GM18498 (cell line): ENCODE data around the gene CD274.
"Not testable (repeated sequence)": the region's sequence is repeated elsewhere in the genome, so short reads cannot be mapped to it uniquely, and the experiment has no call there.

Experiments
- ATAC-seq: cut with Tn5 transposase; IDR thresholded peaks from one replicate; pipeline ENCODE4 v1.9.1; 2021; ENCODE audit warnings: mild to moderate bottlenecking, moderate library complexity; ENCODE audit not compliant: unreplicated experiment

Gene CD274

GRCh38 chr9:5460157-5460556, 9.8 kb downstream of the CD274 start:
- ATAC-seq: no peak

- not testable (repeated sequence) for ATAC-seq
Measured at GRCh38 chr9:5464831-5465330, 14.5 kb downstream of the CD274 start.

- ATAC-seq: no peak
Measured at GRCh38 chr9:5466005-5466404, 15.7 kb downstream of the CD274 start.

GRCh38 chr9:5466766-5467165, 16.4 kb downstream of the CD274 start:
- no peak for ATAC-seq

GRCh38 chr9:5468850-5469249, 18.5 kb downstream of the CD274 start:
- no peak for ATAC-seq

GRCh38 chr9:5470122-5470521, 19.8 kb downstream of the CD274 start:
- no peak for ATAC-seq

GRCh38 chr9:5470816-5471215, 20.5 kb downstream of the CD274 start:
- no peak for ATAC-seq

GRCh38 chr9:5475611-5476010, 25.3 kb downstream of the CD274 start:
- ATAC-seq: not testable (repeated sequence)

GRCh38 chr9:5478206-5478605, 27.9 kb downstream of the CD274 start:
- ATAC-seq: no peak

GRCh38 chr9:5479994-5480694, 29.8 kb downstream of the CD274 start:
- peak; percentile 48 for ATAC-seq

GRCh38 chr9:5480919-5481318, 30.6 kb downstream of the CD274 start:
- ATAC-seq: no peak

- no peak for ATAC-seq
Measured at GRCh38 chr9:5481322-5482040, 31.1 kb downstream of the CD274 start.

GRCh38 chr9:5482194-5482593, 31.9 kb downstream of the CD274 start:
- no peak for ATAC-seq

- ATAC-seq: no peak
Measured at GRCh38 chr9:5483306-5483705, 33.0 kb downstream of the CD274 start.

GRCh38 chr9:5485378-5486085, 35.2 kb downstream of the CD274 start:
- no peak for ATAC-seq

GRCh38 chr9:5486988-5487387, 36.6 kb downstream of the CD274 start:
- ATAC-seq: no peak

- ATAC-seq: no peak
Measured at GRCh38 chr9:5488221-5489008, 38.1 kb downstream of the CD274 start.

GRCh38 chr9:5489630-5490490, 39.5 kb downstream of the CD274 start:
- ATAC-seq: no peak

- no peak for ATAC-seq
Measured at GRCh38 chr9:5492965-5493678, 42.8 kb downstream of the CD274 start.
